Measurements from ENCODE around the gene ACADVL. TPM values are rescaled to one million over a fixed set of nuclear protein-coding genes. Genes with fewer than 3 reads are reported as not detected.

The ACADVL gene
- total RNA-seq, 3 donors from 2014 or later (not counting 1 experiment from before 2014, with no cell fraction given): 439 to 637 (median 607) TPM

DNA sequence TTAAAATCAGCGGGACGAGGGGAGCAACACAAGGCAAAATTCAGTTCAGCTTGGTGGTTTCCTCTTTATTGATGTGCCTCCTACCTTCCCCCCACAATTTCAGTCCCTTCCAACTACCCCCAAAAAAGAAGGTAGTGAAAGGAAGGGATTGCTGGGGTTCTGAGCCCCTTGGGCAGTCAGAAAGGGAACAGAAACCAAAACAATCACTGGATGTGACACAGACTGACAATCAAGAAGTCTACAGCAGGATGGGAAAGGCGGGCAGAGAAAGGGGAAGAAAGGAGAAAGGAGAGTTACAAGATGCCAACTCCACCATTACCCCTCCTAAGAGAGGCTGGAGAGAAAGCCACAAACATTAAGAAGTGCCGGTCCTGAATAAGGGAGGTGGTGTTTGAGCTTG, 20.6 kb downstream of the ACADVL start:
- Histone ChIP-seq H3K27ac (ENCODE audit: low read length) (peak overlapping the region; percentile 83), H3K4me3 (ENCODE audit: low read length) (no peak overlapping the region), H3K4me1 (ENCODE audit: control insufficient read depth, insufficient read depth, low read length) (peaks cover 46% of the 10 kb centered on the region), H3K36me3 (ENCODE audit: control insufficient read depth, insufficient read depth, low read length) (peaks cover 31% of the 10 kb centered on the region), H3K27me3 (ENCODE audit: control insufficient read depth, insufficient read depth, low read length) (no peaks in the 10 kb centered on the region), H3K9me3 (ENCODE audit: control insufficient read depth, insufficient read depth, low read length) (no peaks in the 10 kb centered on the region)
- Mint-ChIP-seq H3K36me3 (no peaks in the 10 kb centered on the region), H3K27ac (peak overlapping the region; percentile 97 to 99), H3K4me1 (peaks cover 55 to 68% of the 10 kb centered on the region in 2 donors), H3K27me3 (ENCODE audit: low read depth in 2 of 2) (no peaks in the 10 kb centered on the region), H3K4me3 (peak overlapping the region; percentile 96), H3K9me3 (no peaks in the 10 kb centered on the region)
- no peak for ATAC-seq
- TF ChIP-seq, protein P1, sequence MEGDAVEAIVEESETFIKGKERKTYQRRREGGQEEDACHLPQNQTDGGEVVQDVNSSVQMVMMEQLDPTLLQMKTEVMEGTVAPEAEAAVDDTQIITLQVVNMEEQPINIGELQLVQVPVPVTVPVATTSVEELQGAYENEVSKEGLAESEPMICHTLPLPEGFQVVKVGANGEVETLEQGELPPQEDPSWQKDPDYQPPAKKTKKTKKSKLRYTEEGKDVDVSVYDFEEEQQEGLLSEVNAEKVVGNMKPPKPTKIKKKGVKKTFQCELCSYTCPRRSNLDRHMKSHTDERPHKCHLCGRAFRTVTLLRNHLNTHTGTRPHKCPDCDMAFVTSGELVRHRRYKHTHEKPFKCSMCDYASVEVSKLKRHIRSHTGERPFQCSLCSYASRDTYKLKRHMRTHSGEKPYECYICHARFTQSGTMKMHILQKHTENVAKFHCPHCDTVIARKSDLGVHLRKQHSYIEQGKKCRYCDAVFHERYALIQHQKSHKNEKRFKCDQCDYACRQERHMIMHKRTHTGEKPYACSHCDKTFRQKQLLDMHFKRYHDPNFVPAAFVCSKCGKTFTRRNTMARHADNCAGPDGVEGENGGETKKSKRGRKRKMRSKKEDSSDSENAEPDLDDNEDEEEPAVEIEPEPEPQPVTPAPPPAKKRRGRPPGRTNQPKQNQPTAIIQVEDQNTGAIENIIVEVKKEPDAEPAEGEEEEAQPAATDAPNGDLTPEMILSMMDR (IDR thresholded peaks at IDR 0.05): no peak
- WGBS (ENCODE audit: insufficient coverage): 52% methylated on average over 2 of the region's 4 CpGs
- DNase-seq: no peak
- intact Hi-C loops (cut with micrococcal nuclease): no loop called here

- WGBS (ENCODE audit: insufficient coverage): 65% methylated on average over 9 of the region's 9 CpGs
- H3K27me3 ChIP-seq (ENCODE audit: control insufficient read depth, insufficient read depth, low read length): no peaks in the 10 kb centered on the region
- Mint-ChIP-seq H3K36me3 (no peaks in the 10 kb centered on the region), H3K27me3 (ENCODE audit: low read depth in 2 of 2) (no peaks in the 10 kb centered on the region), H3K9me3 (no peaks in the 10 kb centered on the region), H3K4me3 (peak overlapping the region; percentile 95), H3K4me1 (peaks cover 49 to 61% of the 10 kb centered on the region in 2 donors), H3K27ac (peak overlapping the region; percentile 97 to 99)
- DNase-seq (no peak), ATAC-seq (no peak)
- TF ChIP-seq, protein P1 (IDR thresholded peaks at IDR 0.05): no peak
- H3K4me3 ChIP-seq (ENCODE audit: low read length): peak overlapping the region; percentile 89
- peak overlapping the region; percentile 83 for H3K27ac ChIP-seq (ENCODE audit: low read length)
- no peaks in the 10 kb centered on the region for H3K9me3 ChIP-seq (ENCODE audit: control insufficient read depth, insufficient read depth, low read length)
- intact Hi-C loops (cut with micrococcal nuclease): no loop called here
- H3K4me1 ChIP-seq (ENCODE audit: control insufficient read depth, insufficient read depth, low read length): peaks cover 39% of the 10 kb centered on the region
- peaks cover 31% of the 10 kb centered on the region for H3K36me3 ChIP-seq (ENCODE audit: control insufficient read depth, insufficient read depth, low read length)
Observed at GRCh38 chr17:7241090-7241733, 21.5 kb downstream of the ACADVL start.

GRCh38 chr17:7241783-7242716, 22.3 kb downstream of the ACADVL start, which contains the start of gene GABARAP:
GABARAP (minus strand) TSS chr17:7242449; CDS start chr17:7242330, 119 bp downstream.
- Histone ChIP-seq H3K4me3 (ENCODE audit: low read length) (peak within 1 kb of the TSS; percentile 89), H3K36me3 (ENCODE audit: control insufficient read depth, insufficient read depth, low read length) (peaks cover 33% of the 10 kb centered on the region), H3K27me3 (ENCODE audit: control insufficient read depth, insufficient read depth, low read length) (no peaks in the 10 kb centered on the region), H3K9me3 (ENCODE audit: control insufficient read depth, insufficient read depth, low read length) (no peaks in the 10 kb centered on the region), H3K27ac (ENCODE audit: low read length) (peak within 1 kb of the TSS; percentile 83), H3K4me1 (ENCODE audit: control insufficient read depth, insufficient read depth, low read length) (peaks cover 37% of the 10 kb centered on the region)
- Mint-ChIP-seq H3K9me3 (no peaks in the 10 kb centered on the region), H3K4me3 (peak within 1 kb of the TSS; percentile 95), H3K4me1 (peaks cover 44 to 54% of the 10 kb centered on the region in 2 donors), H3K27ac (peak within 1 kb of the TSS; percentile 97 to 99), H3K27me3 (ENCODE audit: low read depth in 2 of 2) (no peaks in the 10 kb centered on the region), H3K36me3 (no peaks in the 10 kb centered on the region)
- WGBS (ENCODE audit: insufficient coverage): under 1% methylated on average over 60 of the region's 62 CpGs
- peak; percentile 58 to 82 (median 63) for ATAC-seq
- intact Hi-C loops (cut with micrococcal nuclease): loop anchor here (2.0 kb wide), 1 partner anchor 65 kb away; the partner anchor contains the start of gene EIF5A
- TF ChIP-seq, protein P1 (IDR thresholded peaks at IDR 0.05): no peak
- DNase-seq: peak; percentile 93 to 96

Data from natural killer cell (primary cell).